Vagina (tissue), 2 donors: ENCODE results near the gene ATRIP. TPM values are rescaled to one million over a fixed set of nuclear protein-coding genes. Genes with fewer than 3 reads are reported as not detected.

Experiments used
- DNase-seq, 2 donors: peaks; one replicate each; pipeline ENCODE4 v3.0.0-alpha.2; 2017; ENCODE audit errors: extremely low spot score in 2 of 2
- H3K27ac ChIP-seq: fragments of 200-600 bp; sonication (generic); one replicate; pipeline ENCODE4 v1.5.1; 2019
- H3K27me3 ChIP-seq: fragments of 200-600 bp; sonication (generic); one replicate; pipeline ENCODE4 v1.5.1; 2019
- H3K36me3 ChIP-seq, 2 donors: fragments of 200-600 bp; sonication (generic); one replicate each; pipeline ENCODE4 v1.5.1; 2017 to 2019
- H3K4me1 ChIP-seq: fragments of 200-600 bp; sonication (generic); one replicate; pipeline ENCODE4 v1.5.1; 2019
- H3K4me3 ChIP-seq, 2 donors: fragments of 200-600 bp; sonication (generic); 1 replicate in 1 of 2; 2 replicates in 1 of 2; pipeline ENCODE4 v1.5.1; 2016 to 2019
- H3K9me3 ChIP-seq: fragments of 200-600 bp; sonication (generic); one replicate; pipeline ENCODE4 v1.5.1; 2019
- CTCF ChIP-seq, 3 experiments: fragments of 450-650 bp in 2 of 3; fragments of 200-600 bp in 1 of 3; sonication (generic) in 1 of 3; IDR thresholded peaks; one replicate each; pipeline ENCODE4 v1.5.1; 2017 to 2019; ENCODE audit warnings: antibody characterized with exemption in 3 of 3, mild to moderate bottlenecking in 2 of 3, moderate library complexity in 2 of 3
- POLR2A ChIP-seq, 2 donors: fragments of 450-650 bp; IDR thresholded peaks; one replicate each; pipeline ENCODE4 v1.6.1; 2017; ENCODE audit warnings: antibody characterized with exemption in 2 of 2, mild to moderate bottlenecking in 2 of 2, moderate library complexity in 2 of 2
- POLR2AphosphoS5 ChIP-seq, 2 donors: sonication (generic); formaldehyde crosslinking; IDR thresholded peaks; one replicate each; pipeline ENCODE4 v1.9.0; 2017; ENCODE audit warnings: antibody characterized with exemption in 2 of 2, mild to moderate bottlenecking in 2 of 2, low read depth in 1 of 2; ENCODE audit not compliant: insufficient read depth in 1 of 2
- intact Hi-C: fragments of 100-400 bp; cut with DNase I; formaldehyde crosslinking; loops from one replicate; pipeline ENCODE4 v1.15.1; 2023
- total RNA-seq: library from RNA; depleted of rRNA; stranded (reverse); fragments of >200 nt; gene quantifications from one replicate; pipeline ENCODE4 v1.2.3, GENCODE V29; 2016

The ATRIP gene
- total RNA-seq, 1 donor from 2014 or later: 13.8 TPM

- H3K9me3 ChIP-seq: no peaks in the 10 kb centered on the region
- H3K27ac ChIP-seq: no peak overlapping the region
- intact Hi-C loops: no loop called here
- TF ChIP-seq CTCF (IDR thresholded peaks at IDR 0.05): no peak
- no peak for TF ChIP-seq POLR2AphosphoS5 (IDR thresholded peaks at IDR 0.05; ENCODE audit: insufficient read depth in 1 of 2, low read depth in 1 of 2)
- no peak for TF ChIP-seq POLR2A (IDR thresholded peaks at IDR 0.05)
- peaks cover 0 to 93% of the 10 kb centered on the region in 2 donors for H3K36me3 ChIP-seq
- DNase-seq: no peak
- no peak overlapping the region for H3K4me3 ChIP-seq
- peaks cover 19% of the 10 kb centered on the region for H3K4me1 ChIP-seq
- H3K27me3 ChIP-seq: no peaks in the 10 kb centered on the region
These were observed 32.9 kb upstream of the ATRIP start for GRCh38 chr3:48413611-48414010.

GRCh38 chr3:48414376-48415250 is 31.9 kb upstream of the ATRIP start:
- H3K27ac ChIP-seq: no peak overlapping the region

GRCh38 chr3:48415251-48415953 is 31.1 kb upstream of the ATRIP start:
- intact Hi-C loops: no loop called here

More at GRCh38 chr3:48414376-48415250, 31.9 kb upstream of the ATRIP start:
- intact Hi-C loops: no loop called here
- Histone ChIP-seq H3K27me3 (no peaks in the 10 kb centered on the region), H3K9me3 (no peaks in the 10 kb centered on the region), H3K4me1 (peaks cover 19% of the 10 kb centered on the region), H3K36me3 (peaks cover 0 to 87% of the 10 kb centered on the region in 2 donors), H3K4me3 (no peak overlapping the region)
- TF ChIP-seq CTCF (IDR thresholded peaks at IDR 0.05) (no peak), POLR2A (IDR thresholded peaks at IDR 0.05) (no peak)
- no peak for DNase-seq

GRCh38 chr3:48416091-48416505 is 30.4 kb upstream of the ATRIP start:
- Histone ChIP-seq H3K27ac (no peak overlapping the region), H3K9me3 (no peaks in the 10 kb centered on the region), H3K4me1 (peaks cover 19% of the 10 kb centered on the region), H3K27me3 (no peaks in the 10 kb centered on the region), H3K36me3 (peaks cover 0 to 80% of the 10 kb centered on the region in 2 donors), H3K4me3 (no peak overlapping the region)
- no peak for TF ChIP-seq CTCF (IDR thresholded peaks at IDR 0.05)
- TF ChIP-seq POLR2A (IDR thresholded peaks at IDR 0.05): no peak
- TF ChIP-seq POLR2AphosphoS5 (IDR thresholded peaks at IDR 0.05; ENCODE audit: insufficient read depth in 1 of 2, low read depth in 1 of 2): no peak
- DNase-seq: no peak
- intact Hi-C loops: no loop called here

More at GRCh38 chr3:48415251-48415953, 31.1 kb upstream of the ATRIP start:
- Histone ChIP-seq H3K27ac (no peak overlapping the region), H3K27me3 (no peaks in the 10 kb centered on the region), H3K4me1 (peaks cover 19% of the 10 kb centered on the region), H3K4me3 (no peak overlapping the region), H3K36me3 (peaks cover 0 to 87% of the 10 kb centered on the region in 2 donors), H3K9me3 (no peaks in the 10 kb centered on the region)
- TF ChIP-seq POLR2AphosphoS5 (IDR thresholded peaks at IDR 0.05; ENCODE audit: insufficient read depth in 1 of 2, low read depth in 1 of 2): no peak
- no peak for TF ChIP-seq CTCF (IDR thresholded peaks at IDR 0.05)
- no peak for TF ChIP-seq POLR2A (IDR thresholded peaks at IDR 0.05)
- DNase-seq: no peak
